Activated T-cell treated with anti-CD3 and anti-CD28 coated beads for 48 hours (primary cell): ENCODE measurements around the gene ARHGAP22.

Experiments used
- DNase-seq: peaks from one replicate; pipeline ENCODE4 v3.0.0-alpha.2; 2020; ENCODE audit warnings: low read depth

Gene ARHGAP22

DNA sequence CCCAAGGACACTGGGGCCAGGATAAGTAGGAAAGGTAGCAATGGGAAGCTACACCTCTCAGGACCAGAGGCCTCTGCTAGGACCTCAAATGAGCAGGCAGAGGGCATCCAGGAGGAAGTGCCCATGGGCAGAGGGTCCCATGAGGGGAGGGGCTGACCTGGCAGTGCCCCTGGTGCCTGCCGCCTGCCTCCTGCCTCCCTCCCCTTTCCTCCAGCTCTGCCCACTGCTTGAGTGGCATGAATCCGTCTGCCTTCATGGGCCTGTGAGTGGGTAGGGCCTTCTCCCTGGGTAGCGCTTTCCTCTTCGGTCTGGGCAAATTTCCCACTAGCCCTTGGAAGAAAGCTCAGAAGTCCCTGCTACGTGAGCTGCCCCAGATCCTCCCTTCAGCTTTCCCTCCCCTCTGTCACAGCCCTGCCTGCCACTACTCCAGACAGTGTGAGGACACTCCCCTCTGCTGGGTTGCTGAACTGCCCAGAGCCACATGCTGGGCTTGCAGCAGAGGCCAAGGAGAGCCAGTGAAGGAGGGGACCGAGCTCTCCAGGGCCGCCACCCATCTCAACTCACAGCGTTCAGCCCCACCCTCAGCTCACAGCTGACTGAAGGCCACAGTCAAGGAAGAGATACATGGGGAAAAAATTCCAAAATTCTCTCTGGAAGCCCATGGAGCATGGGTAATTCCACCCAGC lies 141.4 kb downstream of the ARHGAP22 start:
- no peak for DNase-seq

DNA sequence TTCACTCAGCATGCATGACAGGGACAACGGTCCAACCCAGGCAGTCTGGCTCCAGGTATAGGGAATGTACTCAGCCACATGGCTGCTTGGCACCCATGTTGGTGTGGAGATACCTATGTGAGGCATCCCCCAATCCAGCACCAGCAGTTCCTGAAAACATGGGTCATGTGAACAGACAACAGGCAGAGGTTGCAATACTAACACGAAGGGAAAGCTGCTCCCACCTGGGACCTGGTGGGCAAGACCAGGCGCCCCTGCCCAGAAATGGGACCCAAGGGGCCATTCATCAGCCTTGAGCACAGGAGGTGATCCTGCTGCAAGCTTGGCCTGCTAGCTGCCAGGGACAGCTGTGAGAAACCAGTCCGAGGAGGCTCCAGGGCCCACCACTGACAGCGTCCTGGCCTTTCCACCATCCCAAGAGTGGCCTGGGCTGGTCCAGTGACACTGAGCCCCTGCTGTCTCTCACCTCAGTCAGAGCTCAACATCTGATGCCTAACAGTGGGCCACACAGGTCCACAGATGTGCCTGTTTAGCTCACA lies 142.3 kb downstream of the ARHGAP22 start:
- no peak for DNase-seq

DNA sequence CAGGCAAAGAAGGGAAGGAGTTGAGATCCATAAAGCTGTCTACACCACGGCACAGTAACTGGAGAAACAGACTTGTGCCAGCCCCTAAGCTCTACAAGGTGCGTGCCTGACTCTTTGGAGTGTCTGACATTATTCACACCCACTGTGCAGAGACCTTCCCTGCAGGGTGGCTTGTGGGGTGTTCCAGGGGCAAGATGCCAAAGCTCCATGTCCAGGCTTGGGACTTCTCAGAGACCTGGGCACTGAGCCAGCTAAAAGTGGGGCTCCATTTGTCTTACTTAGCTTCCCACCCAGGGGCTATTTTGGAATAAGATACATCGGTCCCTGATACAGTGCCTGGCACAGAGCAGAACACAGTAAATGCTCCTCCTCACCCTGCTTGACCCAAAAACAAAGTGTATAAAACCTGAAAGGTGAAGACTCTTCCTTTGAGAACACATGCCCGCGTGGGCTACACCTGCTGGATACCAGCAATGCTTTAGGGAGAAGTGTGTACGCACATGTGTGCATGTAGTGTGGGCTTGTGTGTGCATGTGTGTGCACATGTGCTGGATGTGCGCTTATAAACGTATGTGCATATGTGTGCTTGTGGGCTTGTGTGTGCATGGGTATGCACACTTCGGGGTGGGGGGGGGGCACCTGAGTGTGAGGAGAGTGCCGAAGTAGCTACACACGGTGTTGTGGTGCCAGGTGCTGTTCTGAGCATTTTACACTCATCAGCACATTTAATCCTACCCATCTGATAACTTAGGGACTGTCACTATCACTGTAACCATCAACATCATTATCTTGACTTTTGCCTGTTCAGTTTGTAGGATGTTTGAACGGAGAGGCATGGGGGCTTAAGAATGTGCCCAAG lies 143.0 kb downstream of the ARHGAP22 start:
- DNase-seq, result no peak

DNA sequence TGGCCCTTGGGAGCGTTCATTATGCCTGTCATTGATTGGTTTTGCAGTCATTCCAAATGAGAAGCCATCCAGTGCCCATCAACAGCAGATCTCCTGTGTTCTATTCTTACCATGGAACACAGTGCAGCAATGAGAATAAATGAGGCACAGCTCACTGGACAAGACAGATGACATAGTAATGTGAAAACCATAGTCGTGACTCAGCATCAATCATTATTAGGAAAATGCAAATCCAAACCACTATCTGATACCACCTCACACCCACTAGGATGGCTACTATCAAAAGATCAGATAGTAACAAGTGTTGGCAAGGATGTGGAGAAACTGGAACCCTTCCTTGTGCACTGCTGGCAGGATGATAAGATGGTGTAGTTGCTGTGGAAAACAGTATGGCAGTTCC lies 144.7 kb downstream of the ARHGAP22 start:
- DNase-seq, result no peak

DNA sequence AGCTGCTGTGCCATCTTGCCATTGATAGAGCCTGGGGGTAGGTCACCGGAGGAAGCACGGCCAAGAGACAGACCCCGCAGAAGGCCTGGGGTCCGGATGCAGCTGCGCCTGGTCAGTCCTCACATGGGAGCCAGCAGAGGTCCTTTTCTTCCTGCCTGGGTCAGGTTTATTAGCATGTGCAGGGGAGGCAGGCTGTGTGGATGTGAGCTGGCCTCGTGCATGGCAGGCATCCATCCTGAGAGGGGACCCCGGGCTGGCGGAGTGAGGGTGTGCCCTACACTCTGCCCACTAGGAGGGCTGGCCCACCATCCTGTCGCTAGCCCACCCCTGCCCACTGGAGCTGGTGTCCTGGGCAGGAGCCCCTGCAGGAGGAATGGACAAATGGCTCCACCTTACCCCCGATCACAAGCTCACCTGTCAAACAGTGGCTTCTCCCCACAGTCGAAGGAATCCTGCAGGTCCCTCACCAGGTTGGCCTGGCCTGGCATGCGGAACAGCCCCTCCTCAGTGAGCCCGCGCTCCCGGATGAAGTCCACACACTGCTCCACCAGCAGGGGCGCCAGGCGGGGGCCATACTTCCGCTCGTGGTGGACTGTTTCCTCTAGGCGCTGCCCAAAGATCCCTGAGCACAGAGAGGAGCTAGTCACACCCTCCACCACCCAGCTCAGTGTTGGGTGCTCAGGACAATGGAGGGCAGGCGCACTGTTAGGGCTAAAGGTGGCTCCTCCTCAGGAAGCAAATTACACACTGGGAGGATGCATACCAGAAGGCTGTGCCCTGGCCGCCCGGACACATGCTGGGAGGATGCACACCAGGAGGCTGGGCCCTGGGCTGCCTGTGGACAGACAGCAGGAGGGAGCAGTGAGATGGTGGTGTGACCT lies 145.4 kb downstream of the ARHGAP22 start:
- no peak for DNase-seq

DNA sequence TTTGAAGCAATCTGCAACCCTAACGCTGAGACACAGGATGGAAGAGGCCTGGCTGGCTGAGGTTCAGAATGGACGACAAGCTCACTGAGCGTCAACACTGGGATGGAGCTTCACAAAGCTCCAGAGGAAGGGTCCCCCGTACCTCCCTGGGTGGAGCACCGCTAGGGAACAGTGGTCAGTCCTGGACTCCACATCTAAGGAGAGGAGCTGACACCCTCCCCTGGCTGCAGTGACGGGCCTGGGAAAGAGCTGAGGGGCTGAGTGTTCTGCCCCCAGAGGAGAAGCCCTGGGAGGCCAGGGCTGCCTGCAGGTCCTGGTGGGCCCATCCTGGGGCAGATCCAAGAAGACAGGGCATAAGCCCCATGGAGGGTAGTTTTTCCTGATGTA lies 146.2 kb downstream of the ARHGAP22 start:
- no peak for DNase-seq

DNA sequence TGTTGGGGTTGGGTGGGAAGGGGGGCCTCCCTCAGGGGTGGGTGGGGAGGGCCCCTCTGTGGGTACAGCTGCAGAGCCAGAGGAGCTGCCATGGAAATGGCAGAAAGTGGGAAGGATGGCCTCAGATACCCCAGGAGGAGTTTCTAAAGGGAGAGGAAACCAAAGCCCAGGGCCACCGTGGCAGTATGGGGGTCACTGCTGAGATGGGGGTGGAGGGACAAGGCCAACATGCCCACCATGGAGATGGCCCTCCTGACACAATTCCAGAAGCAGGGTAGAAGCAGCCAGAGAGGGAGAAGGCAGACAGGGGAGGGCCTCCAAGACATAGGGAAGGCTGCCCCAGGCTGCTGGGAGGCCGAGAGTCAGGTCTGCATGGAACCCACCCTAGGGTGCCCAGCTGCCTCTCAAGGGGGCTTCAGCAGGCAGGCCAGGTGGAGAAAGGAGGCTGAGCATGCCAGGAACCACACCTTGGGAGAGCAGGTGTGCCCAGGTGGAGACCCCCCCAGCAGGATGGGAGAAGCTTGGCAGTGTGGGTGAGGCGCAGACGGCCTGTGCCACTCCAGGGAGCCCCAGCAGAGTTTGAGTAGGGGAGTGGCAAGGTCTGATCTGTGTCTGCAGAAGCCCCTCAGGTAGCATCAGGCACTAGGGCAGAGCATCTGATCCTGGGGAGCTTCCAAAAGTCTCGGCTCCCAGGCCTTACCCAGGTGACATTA lies 146.8 kb downstream of the ARHGAP22 start:
- no peak for DNase-seq

DNA sequence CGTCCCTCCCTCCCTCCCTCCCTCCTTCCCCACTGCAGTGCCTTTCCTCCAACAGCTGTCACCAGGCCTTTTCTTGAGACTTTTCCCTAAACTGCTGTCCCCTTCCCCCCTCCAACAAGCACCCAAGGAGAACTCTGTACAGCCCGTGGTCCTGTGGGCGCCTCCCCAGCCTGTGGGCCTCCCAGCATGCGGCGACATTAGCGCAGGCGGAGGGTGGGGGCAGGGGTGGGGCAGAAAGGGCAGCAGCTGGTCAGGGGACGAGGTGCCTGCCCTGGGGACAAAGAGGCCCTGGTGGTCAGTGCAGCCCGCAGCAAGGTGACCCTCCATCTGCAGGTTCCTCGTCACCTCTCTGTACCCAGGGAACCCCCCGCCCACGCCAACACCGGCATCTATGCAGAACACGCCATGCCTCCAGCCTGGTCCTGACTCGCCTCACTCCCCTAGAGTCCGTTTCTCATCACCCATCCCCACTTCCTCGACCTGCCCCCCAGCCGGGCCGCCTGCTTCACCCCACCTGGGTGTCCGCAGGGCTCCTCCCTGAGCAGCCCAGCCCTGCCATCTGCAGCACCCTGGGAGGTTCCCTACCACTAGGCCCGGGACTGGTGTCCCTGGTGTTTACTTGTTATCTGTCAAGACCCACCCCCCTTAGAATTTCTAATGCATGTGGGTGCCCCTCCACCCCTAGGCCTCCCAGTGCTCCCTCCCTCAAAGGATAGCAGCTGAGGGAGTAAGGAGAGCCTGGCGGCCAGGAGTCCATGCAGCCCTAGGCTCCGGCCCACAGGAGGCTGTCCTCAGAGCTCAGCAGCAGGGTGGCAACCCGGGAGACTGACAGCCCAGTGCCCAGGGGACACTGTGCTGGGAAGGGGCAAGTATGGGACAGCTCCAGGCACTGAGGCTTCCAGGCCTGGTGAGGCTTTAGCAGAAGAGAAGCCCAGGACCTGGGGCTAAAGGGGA lies 147.8 kb downstream of the ARHGAP22 start:
- DNase-seq, result no peak

DNA sequence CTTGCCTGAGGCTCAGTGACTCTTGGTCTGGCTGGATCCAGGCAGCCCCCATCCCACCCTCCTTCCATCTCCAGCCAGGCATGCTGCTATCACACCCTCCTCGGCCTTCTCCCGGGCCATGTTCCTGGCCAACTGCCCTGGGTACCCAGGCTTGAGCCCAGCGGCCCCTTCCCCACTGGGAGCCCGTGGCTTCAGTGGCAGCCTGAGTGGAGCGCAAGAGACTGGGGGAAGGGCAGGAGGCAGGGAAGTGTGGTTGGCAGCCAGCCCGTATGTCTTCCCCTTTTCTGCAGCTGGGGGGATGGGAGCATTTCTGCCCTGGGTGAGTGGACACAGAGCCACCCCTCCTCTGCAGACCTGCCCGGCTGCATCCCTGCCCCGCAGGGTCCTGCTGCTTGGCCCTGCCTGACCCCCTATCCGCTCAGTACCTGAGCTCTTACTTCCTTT lies 148.5 kb downstream of the ARHGAP22 start:
- DNase-seq, result no peak

DNA sequence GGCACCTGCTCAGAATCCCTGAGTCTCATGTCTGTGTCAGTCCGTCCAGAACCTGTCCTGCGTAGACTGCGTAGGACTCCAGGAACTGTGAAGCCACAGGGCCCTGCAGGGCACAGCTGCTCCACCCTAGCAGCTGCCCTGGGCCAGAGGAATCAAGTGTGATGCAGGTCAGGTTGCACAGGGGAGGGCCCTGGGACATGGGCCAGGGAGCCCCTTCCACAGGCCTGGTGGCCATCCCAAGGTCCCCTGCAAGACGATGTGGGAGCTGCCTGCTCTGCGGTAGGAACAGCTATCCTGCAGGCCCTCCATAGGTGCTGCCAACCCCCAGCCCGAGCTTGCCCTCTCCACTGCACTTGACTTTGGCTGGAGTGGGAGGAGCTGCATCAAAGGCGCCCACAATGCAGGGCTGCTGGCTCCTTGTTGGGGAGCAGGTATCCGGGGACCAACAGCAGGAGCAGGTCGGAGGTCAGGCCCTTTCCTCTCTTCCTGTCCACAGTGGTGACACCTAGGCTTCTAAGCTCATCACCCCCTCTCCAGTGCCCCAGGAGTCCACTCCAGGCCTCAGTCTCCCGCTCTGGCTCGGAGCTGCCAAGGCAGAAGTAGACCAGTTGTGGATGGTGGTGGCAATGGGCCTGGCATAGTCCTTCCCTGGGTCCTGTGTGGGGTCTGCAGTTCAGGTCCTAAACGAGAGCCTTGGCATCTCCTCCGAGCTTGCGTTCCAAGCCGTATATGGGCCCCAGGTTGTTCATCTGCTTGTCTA lies 149.3 kb downstream of the ARHGAP22 start:
- no peak for DNase-seq

DNA sequence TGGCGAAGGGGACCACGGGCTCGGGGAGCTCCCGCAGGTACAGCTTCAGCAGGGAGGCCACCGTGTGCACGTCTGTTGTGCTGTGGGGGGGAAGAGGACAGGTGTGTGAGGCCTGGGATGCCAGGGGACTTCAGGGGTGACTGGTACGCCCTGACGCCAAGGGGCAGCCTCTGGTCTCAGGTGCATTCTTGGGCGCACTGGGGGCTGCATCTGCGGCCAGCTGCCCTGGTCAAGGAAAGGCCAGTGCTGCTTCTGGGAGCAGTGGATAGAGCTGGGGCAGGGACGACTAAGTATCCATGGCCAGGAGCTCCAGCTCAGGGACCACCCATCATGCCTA lies 149.8 kb downstream of the ARHGAP22 start:
- DNase-seq, result no peak

DNA sequence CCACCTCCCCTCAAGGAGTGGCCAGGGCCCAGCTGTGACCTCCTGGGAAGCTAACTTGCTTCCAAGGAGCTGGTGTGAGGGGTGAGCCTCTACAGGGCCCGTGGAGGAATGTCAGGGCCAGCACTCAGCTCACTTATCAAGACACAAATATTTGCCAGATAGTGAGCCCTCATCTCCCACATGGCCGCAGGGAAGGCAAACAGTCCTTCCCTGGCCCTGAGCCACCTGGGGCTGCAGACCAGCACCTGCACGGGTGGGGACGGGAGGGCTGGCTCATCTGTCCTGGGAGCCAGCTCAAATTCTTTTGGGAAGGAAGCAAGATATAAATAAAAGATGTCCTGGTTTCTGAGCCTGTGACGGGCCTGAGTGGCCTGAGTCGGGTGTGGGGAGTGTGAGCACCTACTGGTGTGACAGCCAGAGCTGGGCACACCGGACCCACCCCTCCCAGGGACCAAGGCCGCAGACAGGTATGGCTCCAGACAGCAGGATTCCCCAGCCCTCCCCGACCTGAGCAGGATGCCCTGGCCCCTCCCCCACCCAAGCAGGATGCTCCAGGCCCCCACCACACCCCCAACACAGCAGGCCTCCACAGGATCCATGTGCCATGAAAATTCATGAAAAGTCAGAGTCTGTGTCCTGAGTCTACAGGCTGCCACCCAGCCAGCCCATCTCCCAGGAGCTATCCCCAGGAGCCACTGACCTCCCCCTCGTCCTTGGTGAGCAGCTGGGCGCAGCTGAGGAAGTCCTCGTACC lies 150.4 kb downstream of the ARHGAP22 start:
- no peak for DNase-seq

DNA sequence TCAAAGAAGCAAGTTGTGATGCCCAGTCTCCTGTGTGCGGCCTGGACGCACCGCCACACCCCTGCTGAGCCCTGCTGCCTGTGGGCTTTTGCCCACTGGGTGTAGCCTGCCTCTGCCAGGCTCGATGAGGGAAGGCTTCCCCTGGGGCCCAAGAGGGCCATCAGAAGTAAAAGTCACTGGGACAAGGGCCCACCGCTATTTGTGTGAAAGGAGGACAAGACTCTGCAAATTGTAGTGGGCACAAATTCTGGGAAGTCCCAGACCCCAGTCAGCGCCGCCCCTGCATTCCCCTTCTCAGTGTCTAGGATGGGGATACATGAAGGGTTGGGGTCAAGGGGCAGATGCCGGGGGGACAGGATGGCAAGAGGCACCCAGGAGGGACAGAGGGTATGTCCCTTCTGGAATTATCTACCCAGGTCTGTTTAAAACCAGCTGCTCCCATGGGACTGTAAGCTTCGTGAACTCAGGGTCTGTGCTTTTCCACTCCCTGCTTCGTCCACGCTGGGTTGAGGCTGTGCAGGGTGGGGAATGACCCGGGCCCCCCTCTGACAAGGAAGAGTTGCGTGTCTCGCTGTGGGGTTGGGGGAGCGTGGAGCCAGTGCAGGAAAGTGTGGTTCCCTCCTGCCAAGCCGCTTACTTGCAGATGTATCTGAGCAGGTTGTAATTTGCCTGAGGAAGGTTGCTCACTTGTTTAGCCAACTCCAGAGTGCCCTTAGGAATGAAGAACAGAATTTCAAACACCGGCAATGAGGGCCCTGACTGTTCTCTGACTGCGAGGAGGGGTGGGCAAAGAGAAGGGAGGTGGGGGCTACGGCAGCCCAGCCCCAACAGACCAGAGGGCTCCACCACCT lies 151.2 kb downstream of the ARHGAP22 start:
- DNase-seq, result no peak

DNA sequence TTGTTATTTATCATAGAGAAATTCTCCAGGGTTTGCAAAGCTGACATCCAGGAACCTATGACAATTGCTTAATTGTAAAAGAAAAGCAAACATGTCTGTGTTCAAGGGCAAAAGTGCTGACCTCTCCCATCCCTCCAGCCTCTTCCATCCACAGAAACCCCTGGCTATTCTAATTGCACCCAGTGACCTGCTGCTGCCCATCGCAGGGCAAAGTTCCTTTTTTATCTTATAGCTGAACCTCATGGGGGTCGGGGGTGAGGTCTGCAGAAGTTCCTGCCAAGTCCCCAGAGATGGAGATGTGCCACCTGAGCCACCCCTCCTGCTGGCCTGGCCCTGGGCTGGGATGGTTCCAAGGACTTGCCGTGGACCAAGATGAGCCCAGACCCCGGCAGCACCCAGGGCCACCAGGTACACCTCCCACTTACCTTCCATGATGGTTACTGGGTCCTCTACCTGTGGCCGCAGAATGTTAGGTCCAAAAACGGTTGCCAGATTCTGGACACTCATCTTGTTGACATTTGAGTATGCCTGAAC lies 151.9 kb downstream of the ARHGAP22 start:
- no peak for DNase-seq

DNA sequence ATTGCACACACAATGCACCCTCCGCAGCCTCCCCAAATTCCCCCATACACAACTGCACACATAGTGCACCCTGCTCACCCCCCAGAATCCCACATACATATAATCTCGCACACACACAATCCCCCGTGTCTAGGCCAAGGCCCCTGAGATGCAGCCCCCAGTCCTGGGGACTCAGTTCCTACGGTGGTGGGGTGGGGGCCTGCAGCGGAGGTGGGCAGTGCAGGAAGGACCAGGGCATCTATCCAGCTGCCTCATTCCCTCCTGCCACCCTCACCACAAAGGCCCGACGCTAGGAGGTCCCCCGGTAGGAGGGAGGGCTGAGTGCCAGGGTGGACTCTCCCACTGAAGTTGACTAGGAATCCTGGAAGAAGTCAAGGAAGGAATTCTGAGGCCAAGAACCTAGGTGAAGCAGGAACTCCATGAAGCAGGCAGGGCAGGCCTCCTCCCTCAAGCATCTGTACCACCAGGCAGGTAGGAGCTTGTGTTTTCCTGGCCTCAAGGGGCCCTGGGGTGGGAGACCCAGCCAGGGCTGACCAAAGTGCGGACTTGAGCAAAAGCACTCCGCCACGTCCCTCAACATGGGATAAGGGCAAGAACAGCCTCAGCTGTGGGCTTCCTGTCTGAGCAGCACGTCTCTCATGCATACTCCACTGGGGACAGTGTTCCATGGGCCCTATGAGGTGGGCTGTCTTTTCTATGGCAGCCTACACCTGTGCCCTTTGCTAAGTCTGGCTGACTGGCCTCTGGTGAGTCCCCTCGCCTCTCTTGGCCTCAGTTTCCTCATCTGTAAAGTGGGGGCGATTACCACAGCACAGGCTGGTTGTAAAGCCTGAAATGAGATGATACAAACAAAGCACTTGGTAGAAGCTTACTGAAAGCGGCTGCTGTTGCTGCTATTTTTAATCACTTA lies 152.6 kb downstream of the ARHGAP22 start:
- DNase-seq, result no peak

DNA sequence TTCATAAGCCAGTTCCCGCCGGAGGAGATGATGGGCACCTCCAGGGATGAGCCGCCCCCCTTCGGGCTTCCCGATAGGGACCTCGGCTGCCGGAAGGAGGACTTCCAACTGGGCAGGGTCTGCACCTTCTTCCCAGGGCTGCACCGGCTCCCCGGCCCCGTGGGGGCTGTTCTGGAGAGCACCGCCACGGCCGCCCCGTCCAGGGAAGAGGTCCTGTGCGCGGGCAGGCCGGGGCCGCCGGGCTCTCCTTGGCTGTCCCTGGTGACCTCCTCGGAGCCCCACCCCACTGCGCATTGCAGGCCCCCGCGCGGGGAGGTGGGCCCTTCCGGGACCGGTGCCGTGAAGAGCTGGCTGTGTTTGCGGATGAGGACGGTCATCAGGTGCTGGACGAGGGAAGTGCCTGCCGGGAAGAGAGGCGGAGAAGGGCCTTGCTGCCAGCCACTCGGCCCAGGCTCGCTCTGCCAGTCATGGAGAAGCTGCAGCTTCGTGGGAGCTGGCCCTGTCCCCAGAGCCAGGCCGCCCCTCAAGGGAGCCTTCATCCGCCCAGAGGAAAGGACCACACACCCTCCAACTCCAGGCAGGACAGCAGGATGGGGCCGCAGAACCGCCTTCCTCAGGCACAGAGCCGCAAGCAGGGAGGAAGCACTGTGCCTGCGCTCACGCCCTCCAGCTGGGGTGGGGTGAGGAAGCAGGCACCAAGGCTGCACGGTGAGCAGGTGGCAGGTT lies 154.0 kb downstream of the ARHGAP22 start:
- DNase-seq, result no peak
